IMR-90 (cell line): ENCODE results near the gene BTAF1.

Experiments
- CTCF ChIP-seq: conservative IDR thresholded peaks from 2 replicates; pipeline ENCODE4 v1.5.1; 2012; ENCODE audit warnings: mild to moderate bottlenecking, low read depth, low read length, improper control_type of control experiment
- POLR2A ChIP-seq: IDR thresholded peaks from 2 replicates; pipeline ENCODE4 v1.6.1; 2012; ENCODE audit warnings: mild to moderate bottlenecking, low read depth, low read length

- TF ChIP-seq POLR2A (no peak), CTCF (no peak)
Measured at GRCh38 chr10:91924212-91925021, 847 bp downstream of the BTAF1 start.
